WTC11 (cell line): ENCODE results near the gene GALT.

Source experiments
- ESRRA ChIP-seq: sonication (generic); formaldehyde crosslinking; IDR thresholded peaks from 2 replicates; pipeline ENCODE4 v1.8.1; 2022; ENCODE audit warnings: mild to moderate bottlenecking, missing genetic modification reagents, borderline replicate concordance
- FOXJ3 ChIP-seq: sonication (generic); formaldehyde crosslinking; IDR thresholded peaks from 2 replicates; pipeline ENCODE4 v1.9.0; 2021; ENCODE audit warnings: missing genetic modification reagents, mild to moderate bottlenecking, borderline replicate concordance
- JAZF1 ChIP-seq: fragments of 250-450 bp; sonication (Bioruptor Pico); IDR thresholded peaks from 2 replicates; pipeline ENCODE4 v1.9.0; 2021; ENCODE audit warnings: moderate library complexity, mild to moderate bottlenecking, inconsistent platforms
- JUN ChIP-seq: sonication (generic); formaldehyde crosslinking; IDR thresholded peaks from 2 replicates; pipeline ENCODE4 v1.8.0; 2023; ENCODE audit warnings: mild to moderate bottlenecking, missing genetic modification reagents
- MAX ChIP-seq: sonication (generic); formaldehyde crosslinking; IDR thresholded peaks from 2 replicates; pipeline ENCODE4 v1.8.0; 2022; ENCODE audit warnings: mild to moderate bottlenecking, missing genetic modification reagents
- NR1H2 ChIP-seq: sonication (generic); formaldehyde crosslinking; IDR thresholded peaks from 2 replicates; pipeline ENCODE4 v1.9.0; 2021; ENCODE audit warnings: mild to moderate bottlenecking, moderate library complexity, missing genetic modification reagents
- TP53 ChIP-seq: sonication (generic); formaldehyde crosslinking; IDR thresholded peaks from 2 replicates; pipeline ENCODE4 v1.8.1; 2023; ENCODE audit warnings: mild to moderate bottlenecking, missing genetic modification reagents
- USF2 ChIP-seq: sonication (generic); formaldehyde crosslinking; IDR thresholded peaks from 2 replicates; pipeline ENCODE4 v1.8.1; 2023; ENCODE audit warnings: mild to moderate bottlenecking, missing genetic modification reagents, moderate library complexity
- ZBTB21 ChIP-seq: sonication (generic); formaldehyde crosslinking; IDR thresholded peaks from 2 replicates; pipeline ENCODE4 v1.8.1; 2023; ENCODE audit warnings: mild to moderate bottlenecking, missing genetic modification reagents, borderline replicate concordance
- ZNF512 ChIP-seq: sonication (generic); formaldehyde crosslinking; IDR thresholded peaks from 2 replicates; pipeline ENCODE4 v1.8.1; 2022; ENCODE audit warnings: missing genetic modification reagents, borderline replicate concordance
- TF ChIP-seq, protein P1 (sequence below): fragments of 200-600 bp; IDR thresholded peaks from 2 replicates; pipeline ENCODE4 v1.8.0; 2022; ENCODE audit warnings: antibody characterized with exemption
- TF ChIP-seq, protein P2 (sequence below): sonication (generic); formaldehyde crosslinking; IDR thresholded peaks from 2 replicates; pipeline ENCODE4 v1.8.1; 2023; ENCODE audit warnings: mild to moderate bottlenecking, missing genetic modification reagents
- TF ChIP-seq, protein P3 (sequence below): sonication (generic); formaldehyde crosslinking; IDR thresholded peaks from 2 replicates; pipeline ENCODE4 v1.8.1; 2022; ENCODE audit warnings: low read depth, missing genetic modification reagents, borderline replicate concordance

GRCh38 chr9:34646211-34647083 is at the start of gene GALT:
- TF ChIP-seq ZNF512 (CRISPR knock-in tag) (no peak), NR1H2 (CRISPR knock-in tag) (no peak), TP53 (no peak; the same call in 1 of the 2 replicates), USF2 (CRISPR knock-in tag) (peak; percentile 100), JAZF1 (no peak), JUN (CRISPR knock-in tag) (no peak; the same call in 1 of the 2 replicates), ESRRA (no peak), FOXJ3 (no peak), ZBTB21 (CRISPR knock-in tag) (peak; percentile 54; the same call in 1 of the 2 replicates), MAX (peak; percentile 87)
- TF ChIP-seq, protein P1, sequence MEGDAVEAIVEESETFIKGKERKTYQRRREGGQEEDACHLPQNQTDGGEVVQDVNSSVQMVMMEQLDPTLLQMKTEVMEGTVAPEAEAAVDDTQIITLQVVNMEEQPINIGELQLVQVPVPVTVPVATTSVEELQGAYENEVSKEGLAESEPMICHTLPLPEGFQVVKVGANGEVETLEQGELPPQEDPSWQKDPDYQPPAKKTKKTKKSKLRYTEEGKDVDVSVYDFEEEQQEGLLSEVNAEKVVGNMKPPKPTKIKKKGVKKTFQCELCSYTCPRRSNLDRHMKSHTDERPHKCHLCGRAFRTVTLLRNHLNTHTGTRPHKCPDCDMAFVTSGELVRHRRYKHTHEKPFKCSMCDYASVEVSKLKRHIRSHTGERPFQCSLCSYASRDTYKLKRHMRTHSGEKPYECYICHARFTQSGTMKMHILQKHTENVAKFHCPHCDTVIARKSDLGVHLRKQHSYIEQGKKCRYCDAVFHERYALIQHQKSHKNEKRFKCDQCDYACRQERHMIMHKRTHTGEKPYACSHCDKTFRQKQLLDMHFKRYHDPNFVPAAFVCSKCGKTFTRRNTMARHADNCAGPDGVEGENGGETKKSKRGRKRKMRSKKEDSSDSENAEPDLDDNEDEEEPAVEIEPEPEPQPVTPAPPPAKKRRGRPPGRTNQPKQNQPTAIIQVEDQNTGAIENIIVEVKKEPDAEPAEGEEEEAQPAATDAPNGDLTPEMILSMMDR, result no peak
- TF ChIP-seq, protein P2, sequence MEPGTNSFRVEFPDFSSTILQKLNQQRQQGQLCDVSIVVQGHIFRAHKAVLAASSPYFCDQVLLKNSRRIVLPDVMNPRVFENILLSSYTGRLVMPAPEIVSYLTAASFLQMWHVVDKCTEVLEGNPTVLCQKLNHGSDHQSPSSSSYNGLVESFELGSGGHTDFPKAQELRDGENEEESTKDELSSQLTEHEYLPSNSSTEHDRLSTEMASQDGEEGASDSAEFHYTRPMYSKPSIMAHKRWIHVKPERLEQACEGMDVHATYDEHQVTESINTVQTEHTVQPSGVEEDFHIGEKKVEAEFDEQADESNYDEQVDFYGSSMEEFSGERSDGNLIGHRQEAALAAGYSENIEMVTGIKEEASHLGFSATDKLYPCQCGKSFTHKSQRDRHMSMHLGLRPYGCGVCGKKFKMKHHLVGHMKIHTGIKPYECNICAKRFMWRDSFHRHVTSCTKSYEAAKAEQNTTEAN (CRISPR knock-in tag), result no peak; the same call in 1 of the 2 replicates
- TF ChIP-seq, protein P3, sequence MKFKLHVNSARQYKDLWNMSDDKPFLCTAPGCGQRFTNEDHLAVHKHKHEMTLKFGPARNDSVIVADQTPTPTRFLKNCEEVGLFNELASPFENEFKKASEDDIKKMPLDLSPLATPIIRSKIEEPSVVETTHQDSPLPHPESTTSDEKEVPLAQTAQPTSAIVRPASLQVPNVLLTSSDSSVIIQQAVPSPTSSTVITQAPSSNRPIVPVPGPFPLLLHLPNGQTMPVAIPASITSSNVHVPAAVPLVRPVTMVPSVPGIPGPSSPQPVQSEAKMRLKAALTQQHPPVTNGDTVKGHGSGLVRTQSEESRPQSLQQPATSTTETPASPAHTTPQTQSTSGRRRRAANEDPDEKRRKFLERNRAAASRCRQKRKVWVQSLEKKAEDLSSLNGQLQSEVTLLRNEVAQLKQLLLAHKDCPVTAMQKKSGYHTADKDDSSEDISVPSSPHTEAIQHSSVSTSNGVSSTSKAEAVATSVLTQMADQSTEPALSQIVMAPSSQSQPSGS (CRISPR knock-in tag), result no peak
